ENCODE data around the gene PCDHGA1. TPM values are rescaled to one million over a fixed set of nuclear protein-coding genes. Genes with fewer than 3 reads are reported as not detected.

Gene PCDHGA1
- total RNA-seq, 1 experiment from 2014 or later = 0.63 TPM

DNA sequence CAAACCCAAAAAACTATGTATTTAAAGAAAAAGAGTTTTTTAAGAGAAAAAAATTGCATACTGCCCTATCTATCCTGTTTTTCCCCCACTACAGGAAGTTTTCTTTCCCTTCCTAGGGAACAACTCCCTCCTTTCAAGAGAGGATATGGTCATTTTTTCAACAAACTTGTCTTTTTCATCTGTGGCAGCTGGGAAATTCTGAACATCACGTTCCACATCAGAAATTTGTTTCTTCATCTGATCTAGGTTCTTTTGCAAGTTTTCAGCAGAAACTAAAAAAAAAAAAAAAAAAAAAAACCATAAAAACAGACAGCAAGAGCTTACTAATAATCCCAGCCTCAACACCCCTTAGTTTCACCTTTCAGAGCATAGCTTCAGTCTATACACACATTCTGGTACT lies 197.1 kb downstream of the PCDHGA1 start:
- no CpG with 5 or more reads among the region's 1 CpG for WGBS (ENCODE audit: extremely low coverage, insufficient read length, low lambda C conversion rate)
- Histone ChIP-seq H3K23ac (ENCODE audit: insufficient read length, low read depth, low read length) (no peak overlapping the region), H4K20me1 (ENCODE audit: control insufficient read depth, insufficient read depth, insufficient read length) (no peaks in the 10 kb centered on the region), H3K79me2 (ENCODE audit: insufficient read depth, low read length) (no peaks in the 10 kb centered on the region), H2BK12ac (ENCODE audit: insufficient read length, low read depth, low read length) (no peak overlapping the region), H4K8ac (replicated peaks; ENCODE audit: insufficient read length, low read depth, low read length) (no peak overlapping the region), H3K79me1 (ENCODE audit: insufficient read depth, low read depth, low read length, poor library complexity, severe bottlenecking) (peaks cover 2% of the 10 kb centered on the region), H3K18ac (ENCODE audit: insufficient read length, low read depth, low read length) (no peak overlapping the region), H3K9me3 (ENCODE audit: control insufficient read depth, low read depth, low read length) (no peaks in the 10 kb centered on the region), H2BK120ac (ENCODE audit: low read depth, low read length, poor library complexity, severe bottlenecking) (no peak overlapping the region), H3K4me1 (ENCODE audit: insufficient read depth, low read length) (no peaks in the 10 kb centered on the region; the same call in none of the 2 replicates), H3K9ac (ENCODE audit: extremely low read depth, insufficient read length, low read length) (no peak overlapping the region), H3K27ac (ENCODE audit: insufficient read length, low read depth, low read length) (no peak overlapping the region), H2AFZ (ENCODE audit: low read length) (no peak overlapping the region), H3K4ac (ENCODE audit: low read depth, low read length) (no peak overlapping the region), H3K23me2 (ENCODE audit: insufficient read length, low read depth, low read length, poor library complexity, severe bottlenecking) (no peaks in the 10 kb centered on the region), H2AK5ac (ENCODE audit: insufficient read length, low read length) (no peak overlapping the region), H3K4me2 (ENCODE audit: insufficient read depth, insufficient read length, low read length) (no peak overlapping the region), H2BK20ac (ENCODE audit: low read depth, low read length, poor library complexity, severe bottlenecking) (no peak overlapping the region), H4K5ac (ENCODE audit: insufficient read length, low read depth, low read length) (no peak overlapping the region), H2BK15ac (ENCODE audit: low read depth, low read length) (no peak overlapping the region), H3K27me3 (ENCODE audit: insufficient read depth, low read length) (no peaks in the 10 kb centered on the region), H4K91ac (ENCODE audit: insufficient read length, low read depth, low read length) (no peak overlapping the region), H3T11ph (ENCODE audit: low read length) (no peak overlapping the region), H3K56ac (ENCODE audit: insufficient read length, low read depth, low read length) (no peak overlapping the region), H2BK5ac (ENCODE audit: insufficient read length, low read length) (no peak overlapping the region), H3K14ac (ENCODE audit: insufficient read depth, low read length) (no peak overlapping the region)
- no peak for DNase-seq
- Mint-ChIP-seq H3K27me3 (ENCODE audit: low read depth) (no peaks in the 10 kb centered on the region; the same call in 1 of the 2 replicates), H3K36me3 (ENCODE audit: insufficient read depth in 1 of 3, low read depth in 3 of 3) (peaks cover 26 to 51% (median 45%) of the 10 kb centered on the region in 3 experiments; a peak in 6 of 7 replicates), H3K9me3 (no peaks in the 10 kb centered on the region), H3K4me3 (no peak overlapping the region), H3K27ac (no peak overlapping the region), H3K4me1 (peaks cover 16 to 20% of the 10 kb centered on the region in 2 experiments)
- TF ChIP-seq, protein P1, sequence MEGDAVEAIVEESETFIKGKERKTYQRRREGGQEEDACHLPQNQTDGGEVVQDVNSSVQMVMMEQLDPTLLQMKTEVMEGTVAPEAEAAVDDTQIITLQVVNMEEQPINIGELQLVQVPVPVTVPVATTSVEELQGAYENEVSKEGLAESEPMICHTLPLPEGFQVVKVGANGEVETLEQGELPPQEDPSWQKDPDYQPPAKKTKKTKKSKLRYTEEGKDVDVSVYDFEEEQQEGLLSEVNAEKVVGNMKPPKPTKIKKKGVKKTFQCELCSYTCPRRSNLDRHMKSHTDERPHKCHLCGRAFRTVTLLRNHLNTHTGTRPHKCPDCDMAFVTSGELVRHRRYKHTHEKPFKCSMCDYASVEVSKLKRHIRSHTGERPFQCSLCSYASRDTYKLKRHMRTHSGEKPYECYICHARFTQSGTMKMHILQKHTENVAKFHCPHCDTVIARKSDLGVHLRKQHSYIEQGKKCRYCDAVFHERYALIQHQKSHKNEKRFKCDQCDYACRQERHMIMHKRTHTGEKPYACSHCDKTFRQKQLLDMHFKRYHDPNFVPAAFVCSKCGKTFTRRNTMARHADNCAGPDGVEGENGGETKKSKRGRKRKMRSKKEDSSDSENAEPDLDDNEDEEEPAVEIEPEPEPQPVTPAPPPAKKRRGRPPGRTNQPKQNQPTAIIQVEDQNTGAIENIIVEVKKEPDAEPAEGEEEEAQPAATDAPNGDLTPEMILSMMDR (conservative IDR thresholded peaks at IDR 0.05) = no peak
